Breast epithelium (tissue), 3 donors: ENCODE results near the gene ZNF398.

Experiments
- CTCF ChIP-seq, 3 donors: fragments of 450-650 bp; IDR thresholded peaks; one replicate each; pipeline ENCODE4 v1.5.1; 2016 to 2017; ENCODE audit warnings: antibody characterized with exemption in 3 of 3, mild to moderate bottlenecking in 3 of 3, moderate library complexity in 3 of 3
- POLR2A ChIP-seq: fragments of 450-650 bp; IDR thresholded peaks from one replicate; pipeline ENCODE4 v1.6.1; 2016; ENCODE audit warnings: antibody characterized with exemption, mild to moderate bottlenecking, moderate library complexity
- POLR2AphosphoS5 ChIP-seq, 3 donors: sonication (generic); formaldehyde crosslinking; IDR thresholded peaks; one replicate each; pipeline ENCODE4 v1.6.1; 2017; ENCODE audit warnings: antibody characterized with exemption in 3 of 3

DNA sequence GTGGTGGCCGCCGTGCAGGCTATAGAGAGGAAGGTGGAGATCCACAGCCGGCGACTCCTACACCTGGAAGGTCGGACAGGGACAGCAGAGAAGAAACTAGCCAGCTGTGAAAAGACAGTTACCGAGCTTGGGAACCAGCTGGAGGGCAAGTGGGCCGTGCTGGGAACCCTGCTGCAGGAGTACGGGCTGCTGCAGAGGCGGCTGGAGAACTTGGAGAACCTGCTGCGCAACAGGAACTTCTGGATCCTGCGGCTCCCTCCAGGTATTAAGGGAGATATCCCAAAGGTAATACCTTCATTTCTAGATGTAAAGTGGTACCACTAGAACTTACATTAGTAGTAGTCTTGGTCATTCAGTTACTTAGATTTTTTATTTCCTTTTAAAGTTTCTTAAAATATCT, 6.8 kb downstream of the ZNF398 start:
- TF ChIP-seq CTCF (IDR thresholded peaks at IDR 0.05) (no peak), POLR2A (no peak), POLR2AphosphoS5 (IDR thresholded peaks at IDR 0.05) (no peak)
